ENCODE measurements around the gene GPT2. TPM values are rescaled to one million over a fixed set of nuclear protein-coding genes. Genes with fewer than 3 reads are reported as not detected.

Gene GPT2
- total RNA-seq, 1 donor from 2014 or later = 70.2 TPM

GRCh38 chr16:46911038-46911437, 26.9 kb downstream of the GPT2 start:
- no peak overlapping the region for H3K9ac ChIP-seq (ENCODE audit: low read length)
- peaks cover 7% of the 10 kb centered on the region for H3K4me1 Mint-ChIP-seq (ENCODE audit: low read depth, unreplicated experiment)
- H3K4me1 ChIP-seq (ENCODE audit: insufficient read depth, low read length) = no peaks in the 10 kb centered on the region
- no peak overlapping the region for H3K27ac ChIP-seq (ENCODE audit: low read depth, low read length)
- H3K27me3 ChIP-seq (ENCODE audit: insufficient read depth, low read length) = no peaks in the 10 kb centered on the region
- H3K4me2 ChIP-seq (ENCODE audit: low read length) = no peak overlapping the region
- H3K9me3 Mint-ChIP-seq (ENCODE audit: unreplicated experiment) = no peaks in the 10 kb centered on the region
- peaks cover 19% of the 10 kb centered on the region for H3K36me3 Mint-ChIP-seq (ENCODE audit: low read depth, unreplicated experiment)
- TF ChIP-seq CTCF (IDR thresholded peaks at IDR 0.05; ENCODE audit: insufficient read depth, low read depth, low read length) (no peak), EZH2 (IDR thresholded peaks at IDR 0.05; ENCODE audit: insufficient read depth, low read length) (no peak)
- DNase-seq (ENCODE audit: low read depth) (no peak), FAIRE-seq (no peak)
- no peaks in the 10 kb centered on the region for H3K27me3 Mint-ChIP-seq (ENCODE audit: low read depth, unreplicated experiment)
- H4K20me1 ChIP-seq (ENCODE audit: insufficient read depth, low read length) = peaks cover 11% of the 10 kb centered on the region
- no peak overlapping the region for H3K27ac Mint-ChIP-seq (ENCODE audit: unreplicated experiment)
- no peak overlapping the region for H2AFZ ChIP-seq (ENCODE audit: low read depth, low read length)
- H3K36me3 ChIP-seq (ENCODE audit: insufficient read depth, low read length) = peaks cover 24% of the 10 kb centered on the region
- no peak overlapping the region for H3K4me3 ChIP-seq (ENCODE audit: insufficient read depth, low read depth, low read length)
- H3K9me3 ChIP-seq (ENCODE audit: insufficient read depth, low read depth, low read length) = no peaks in the 10 kb centered on the region
- H3K4me3 Mint-ChIP-seq (ENCODE audit: unreplicated experiment) = no peak overlapping the region
- no peaks in the 10 kb centered on the region for H3K79me2 ChIP-seq (ENCODE audit: insufficient read depth, low read length)

- H3K9ac ChIP-seq (ENCODE audit: low read length) = no peak overlapping the region
- Mint-ChIP-seq H3K36me3 (ENCODE audit: low read depth, unreplicated experiment) (peaks cover 22% of the 10 kb centered on the region), H3K27ac (ENCODE audit: unreplicated experiment) (no peak overlapping the region), H3K9me3 (ENCODE audit: unreplicated experiment) (no peaks in the 10 kb centered on the region), H3K4me3 (ENCODE audit: unreplicated experiment) (no peak overlapping the region), H3K27me3 (ENCODE audit: low read depth, unreplicated experiment) (no peaks in the 10 kb centered on the region), H3K4me1 (ENCODE audit: low read depth, unreplicated experiment) (peaks cover 7% of the 10 kb centered on the region)
- H2AFZ ChIP-seq (ENCODE audit: low read depth, low read length) = no peak overlapping the region
- peaks cover 11% of the 10 kb centered on the region for H4K20me1 ChIP-seq (ENCODE audit: insufficient read depth, low read length)
- no peaks in the 10 kb centered on the region for H3K27me3 ChIP-seq (ENCODE audit: insufficient read depth, low read length)
- H3K9me3 ChIP-seq (ENCODE audit: insufficient read depth, low read depth, low read length) = no peaks in the 10 kb centered on the region
- no peaks in the 10 kb centered on the region for H3K79me2 ChIP-seq (ENCODE audit: insufficient read depth, low read length)
- FAIRE-seq = no peak
- peaks cover 24% of the 10 kb centered on the region for H3K36me3 ChIP-seq (ENCODE audit: insufficient read depth, low read length)
- no peak overlapping the region for H3K4me3 ChIP-seq (ENCODE audit: insufficient read depth, low read depth, low read length)
- H3K27ac ChIP-seq (ENCODE audit: low read depth, low read length) = no peak overlapping the region
- TF ChIP-seq EZH2 (IDR thresholded peaks at IDR 0.05; ENCODE audit: insufficient read depth, low read length) = no peak
- no peak for TF ChIP-seq CTCF (IDR thresholded peaks at IDR 0.05; ENCODE audit: insufficient read depth, low read depth, low read length)
- no peak overlapping the region for H3K4me2 ChIP-seq (ENCODE audit: low read length)
- no peaks in the 10 kb centered on the region for H3K4me1 ChIP-seq (ENCODE audit: insufficient read depth, low read length)
- DNase-seq (ENCODE audit: low read depth) = no peak
Observed at GRCh38 chr16:46911650-46912049, 27.5 kb downstream of the GPT2 start.

- Mint-ChIP-seq H3K4me3 (ENCODE audit: unreplicated experiment) (no peak overlapping the region), H3K27me3 (ENCODE audit: low read depth, unreplicated experiment) (no peaks in the 10 kb centered on the region), H3K4me1 (ENCODE audit: low read depth, unreplicated experiment) (peaks cover 2% of the 10 kb centered on the region), H3K36me3 (ENCODE audit: low read depth, unreplicated experiment) (peaks cover 36% of the 10 kb centered on the region), H3K27ac (ENCODE audit: unreplicated experiment) (no peak overlapping the region), H3K9me3 (ENCODE audit: unreplicated experiment) (no peaks in the 10 kb centered on the region)
- peaks cover 30% of the 10 kb centered on the region for H3K36me3 ChIP-seq (ENCODE audit: insufficient read depth, low read length)
- no peak overlapping the region for H2AFZ ChIP-seq (ENCODE audit: low read depth, low read length)
- H4K20me1 ChIP-seq (ENCODE audit: insufficient read depth, low read length) = peaks cover 4% of the 10 kb centered on the region
- H3K27me3 ChIP-seq (ENCODE audit: insufficient read depth, low read length) = no peaks in the 10 kb centered on the region
- DNase-seq (ENCODE audit: low read depth) (no peak), FAIRE-seq (no peak)
- no peaks in the 10 kb centered on the region for H3K9me3 ChIP-seq (ENCODE audit: insufficient read depth, low read depth, low read length)
- TF ChIP-seq CTCF (IDR thresholded peaks at IDR 0.05; ENCODE audit: insufficient read depth, low read depth, low read length) = no peak
- TF ChIP-seq EZH2 (IDR thresholded peaks at IDR 0.05; ENCODE audit: insufficient read depth, low read length) = no peak
- no peak overlapping the region for H3K9ac ChIP-seq (ENCODE audit: low read length)
- H3K4me2 ChIP-seq (ENCODE audit: low read length) = no peak overlapping the region
- H3K79me2 ChIP-seq (ENCODE audit: insufficient read depth, low read length) = no peaks in the 10 kb centered on the region
- no peak overlapping the region for H3K4me3 ChIP-seq (ENCODE audit: insufficient read depth, low read depth, low read length)
- H3K4me1 ChIP-seq (ENCODE audit: insufficient read depth, low read length) = no peaks in the 10 kb centered on the region
- H3K27ac ChIP-seq (ENCODE audit: low read depth, low read length) = no peak overlapping the region
Observed at GRCh38 chr16:46914556-46915201, 30.5 kb downstream of the GPT2 start.

All from astrocyte (in vitro differentiated cells and primary cell).